Dedifferentiated amniotic fluid mesenchymal stem cell (primary cell): ENCODE results near the gene MYBPH.

Source experiments
- DNase-seq: peaks from one replicate; pipeline ENCODE4 v3.0.0-alpha.2; 2016; ENCODE audit errors: extremely low spot score

The MYBPH gene

DNA sequence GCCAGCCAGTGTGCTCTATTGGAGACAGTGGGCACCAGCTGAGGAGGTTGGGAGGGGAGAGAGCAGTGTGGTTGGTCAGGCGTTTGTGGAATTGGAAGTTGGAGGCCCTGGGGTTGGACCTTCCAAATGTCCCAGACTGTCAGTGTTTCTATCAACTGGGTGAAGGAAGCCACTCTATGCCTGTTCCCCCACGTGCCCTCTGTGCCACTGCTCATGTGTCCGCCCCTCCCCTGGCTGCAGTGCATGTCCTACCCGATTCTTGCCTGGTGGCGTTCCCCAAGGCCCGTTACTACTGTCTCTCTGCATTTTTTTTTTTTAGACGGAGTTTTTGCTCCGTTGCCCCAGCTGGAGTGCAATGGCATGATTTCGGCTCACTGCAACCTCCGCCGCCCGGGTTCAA is 27.0 kb downstream of the MYBPH start:
- no peak for DNase-seq

DNA sequence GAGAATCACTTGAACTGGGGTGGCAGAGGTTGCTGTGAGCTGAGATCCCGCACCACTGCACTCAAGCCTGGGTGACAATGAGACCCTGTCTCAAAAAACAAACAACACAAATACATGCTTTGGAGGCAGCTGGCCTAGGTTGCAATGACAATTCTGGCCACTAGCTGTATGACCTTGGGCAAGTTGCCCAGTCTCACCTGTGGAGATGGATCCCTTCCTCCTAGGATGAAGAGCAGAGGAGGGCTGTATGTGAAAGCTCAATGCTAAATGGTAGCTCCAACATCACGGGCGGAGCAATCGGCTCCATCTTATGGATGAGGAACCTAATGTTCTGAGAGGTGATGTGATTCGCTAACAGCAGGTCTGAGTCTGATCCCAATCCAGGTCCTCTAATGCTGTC is 27.5 kb downstream of the MYBPH start:
- DNase-seq: no peak

DNA sequence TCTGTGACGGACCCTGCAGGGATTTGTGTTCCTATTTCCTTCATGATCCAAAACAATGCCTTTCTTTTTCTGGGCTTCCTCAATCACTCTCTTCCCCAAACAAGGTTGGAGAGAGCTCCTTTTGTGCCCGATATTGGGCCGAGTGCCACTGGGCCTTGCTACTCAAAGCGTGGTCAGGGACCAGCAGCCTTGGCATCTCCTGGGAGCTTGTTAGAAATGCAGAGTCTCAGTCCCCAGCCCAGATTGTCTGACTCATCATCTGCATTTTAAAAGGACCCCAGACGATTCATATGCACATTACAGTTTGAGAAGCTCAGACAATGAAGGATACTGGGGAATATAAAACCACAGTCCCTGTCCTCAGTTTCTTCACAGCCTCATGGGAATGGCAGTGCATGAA is 28.2 kb downstream of the MYBPH start:
- DNase-seq: no peak

DNA sequence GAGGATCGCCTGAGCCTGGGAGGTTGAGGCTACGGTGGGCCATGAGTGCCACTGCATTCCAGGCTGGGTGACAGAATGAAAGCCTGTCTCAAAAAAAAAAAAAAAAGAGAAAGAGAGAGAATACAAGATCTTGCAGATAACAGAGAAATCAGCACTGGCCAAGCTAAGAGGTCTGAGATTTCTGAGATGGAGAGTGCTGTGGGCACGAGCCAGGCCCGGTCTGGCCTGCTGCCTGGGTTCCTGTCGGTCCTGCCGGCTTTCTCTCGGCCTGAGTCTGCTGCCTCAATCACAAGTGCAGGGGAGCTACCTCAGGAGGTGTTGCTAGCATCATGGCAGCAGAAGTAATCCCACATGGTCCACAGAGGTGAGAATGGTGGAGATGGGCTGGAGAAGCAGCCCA is 29.1 kb downstream of the MYBPH start:
- DNase-seq: no peak

DNA sequence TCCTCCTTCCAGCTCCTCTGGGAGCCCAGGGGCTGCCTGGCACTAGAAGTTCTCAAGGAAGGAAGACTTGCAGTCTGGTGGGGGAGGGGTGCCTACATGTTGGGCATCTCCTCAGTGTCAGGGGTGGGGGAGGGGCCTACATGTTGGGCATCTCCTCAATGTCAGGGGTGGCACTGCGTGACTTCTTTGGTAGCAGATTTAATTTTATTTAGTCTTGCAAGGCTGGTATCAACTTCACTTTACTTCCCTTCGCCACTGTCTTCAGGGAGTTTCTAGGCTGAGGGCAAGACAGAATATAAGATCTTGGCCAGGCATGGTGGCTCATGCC is 29.6 kb downstream of the MYBPH start:
- no peak for DNase-seq

DNA sequence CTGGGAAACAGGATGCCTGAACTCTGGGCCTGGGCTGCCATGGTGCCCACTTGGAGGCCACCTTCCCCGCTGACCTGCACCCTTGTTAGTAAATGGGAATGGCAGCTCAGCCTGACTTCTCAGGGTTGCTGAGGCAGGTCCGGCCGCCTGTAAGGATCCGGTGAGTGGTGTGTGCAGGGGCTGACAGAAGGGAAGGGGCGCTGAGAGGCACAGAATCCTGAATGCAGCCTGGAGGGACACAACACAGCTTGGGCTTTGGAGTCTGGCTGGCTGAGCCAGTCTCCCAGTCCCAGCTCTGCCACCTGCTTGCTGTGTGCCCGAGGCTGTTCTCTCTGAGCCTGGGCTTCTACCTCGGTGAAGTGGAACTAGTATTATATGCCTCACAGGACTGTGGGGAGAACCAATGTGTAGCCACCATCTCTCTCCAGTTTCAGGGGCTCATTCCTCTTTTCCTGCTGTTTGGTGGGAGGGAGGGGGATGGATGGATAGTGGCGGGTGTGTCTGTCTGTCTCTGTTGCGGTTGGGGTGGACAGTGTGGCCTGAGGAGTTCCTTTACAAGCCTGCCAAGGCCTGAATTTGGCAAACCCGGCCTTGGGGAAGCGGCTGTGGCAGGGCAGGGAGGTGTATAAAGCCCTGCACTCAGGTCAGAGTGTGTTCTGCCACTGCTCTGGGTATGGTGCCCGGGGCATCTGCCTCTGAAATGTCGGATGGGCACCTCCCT is 30.1 kb downstream of the MYBPH start:
- DNase-seq: no peak

DNA sequence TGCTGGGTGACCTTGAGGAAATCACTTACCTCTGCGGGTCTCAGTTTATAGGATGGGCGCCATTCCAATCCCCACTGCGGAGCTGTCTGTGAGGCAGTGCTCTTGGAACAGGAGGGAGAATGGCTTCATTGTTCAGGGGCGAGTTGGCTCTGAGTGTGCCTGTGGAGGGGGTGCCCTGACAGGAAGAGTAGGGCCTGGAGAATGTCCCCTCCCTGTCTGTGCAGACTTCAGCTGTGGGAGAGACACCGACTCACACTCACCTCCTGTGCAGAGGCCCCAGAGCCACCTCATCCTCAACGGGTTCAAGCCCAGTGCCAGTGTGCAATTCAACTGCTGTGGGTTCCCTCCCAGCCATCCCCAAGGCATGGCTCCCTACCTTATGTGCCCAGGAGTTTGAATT is 31.0 kb downstream of the MYBPH start:
- DNase-seq: no peak

DNA sequence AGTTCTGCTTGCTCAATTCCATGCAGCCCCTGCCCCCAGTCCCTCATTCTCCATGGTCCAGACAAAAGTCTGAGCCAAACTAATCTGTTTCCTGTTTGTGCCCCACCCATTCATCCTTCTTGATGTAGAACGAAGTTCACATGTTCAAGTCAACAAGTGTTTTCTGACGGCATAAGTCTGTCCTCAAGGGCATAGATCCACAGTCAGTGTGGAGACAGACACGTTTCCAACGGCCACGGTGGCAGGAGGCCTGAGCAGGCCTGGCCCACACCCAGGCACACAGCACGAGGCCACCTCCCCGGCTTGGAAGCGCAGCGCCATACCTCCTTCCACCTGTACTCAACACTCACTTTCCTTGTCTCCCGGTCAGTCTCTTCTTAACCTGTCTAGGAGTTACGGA is 32.0 kb downstream of the MYBPH start:
- no peak for DNase-seq

DNA sequence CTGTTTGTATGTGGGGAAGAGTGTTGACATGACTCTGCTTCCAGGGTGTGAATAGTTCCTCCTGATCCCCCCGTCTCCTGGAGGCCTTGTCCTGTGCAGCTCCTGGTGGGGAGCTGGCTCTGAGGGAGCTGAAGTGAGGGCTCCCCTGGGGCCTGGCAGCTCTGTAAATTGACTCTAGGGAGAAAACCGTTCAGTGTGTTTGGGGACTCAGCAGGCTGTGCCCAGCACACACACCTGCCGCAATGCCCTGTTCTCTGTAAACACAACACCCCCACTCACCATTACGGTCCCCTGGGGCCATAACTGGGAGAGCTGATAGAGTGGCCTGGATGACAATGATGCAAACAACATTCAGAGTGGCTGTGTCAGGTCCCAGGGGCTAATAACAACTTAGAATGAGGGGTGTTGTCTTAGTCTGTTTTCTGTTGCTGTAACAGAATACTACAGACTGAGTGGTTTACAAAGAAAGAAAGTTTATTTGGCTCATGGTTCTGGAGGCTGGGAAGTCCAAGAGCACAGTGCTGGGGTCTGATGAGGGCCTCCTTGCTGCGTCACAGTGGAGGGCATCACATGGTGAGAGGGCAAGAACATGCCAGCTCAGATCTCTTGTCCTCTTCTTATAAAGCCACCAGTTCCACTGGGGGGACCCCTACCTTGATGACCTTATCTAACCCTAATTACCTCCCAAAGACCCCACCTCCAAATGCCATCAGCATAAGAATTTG is 32.8 kb downstream of the MYBPH start:
- no peak for DNase-seq

DNA sequence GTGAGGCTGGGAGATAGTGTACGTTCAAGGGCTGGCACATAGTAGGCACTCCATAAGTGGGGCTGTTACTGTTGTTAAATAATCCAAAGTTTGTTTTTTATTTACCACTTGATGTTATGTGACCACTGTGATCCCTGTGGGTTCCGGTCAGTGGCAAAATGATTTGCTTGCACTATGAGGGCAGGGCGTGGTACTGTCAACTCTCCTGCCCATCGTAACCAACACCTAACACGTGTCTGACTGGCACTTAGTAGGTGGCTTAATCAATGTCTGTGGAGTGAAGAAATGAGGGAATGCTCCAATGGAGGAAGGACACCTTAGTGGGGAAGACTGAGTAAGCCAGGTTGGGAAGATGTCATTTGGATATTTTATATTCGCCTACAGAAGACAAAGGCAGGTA is 33.5 kb downstream of the MYBPH start:
- DNase-seq: no peak

DNA sequence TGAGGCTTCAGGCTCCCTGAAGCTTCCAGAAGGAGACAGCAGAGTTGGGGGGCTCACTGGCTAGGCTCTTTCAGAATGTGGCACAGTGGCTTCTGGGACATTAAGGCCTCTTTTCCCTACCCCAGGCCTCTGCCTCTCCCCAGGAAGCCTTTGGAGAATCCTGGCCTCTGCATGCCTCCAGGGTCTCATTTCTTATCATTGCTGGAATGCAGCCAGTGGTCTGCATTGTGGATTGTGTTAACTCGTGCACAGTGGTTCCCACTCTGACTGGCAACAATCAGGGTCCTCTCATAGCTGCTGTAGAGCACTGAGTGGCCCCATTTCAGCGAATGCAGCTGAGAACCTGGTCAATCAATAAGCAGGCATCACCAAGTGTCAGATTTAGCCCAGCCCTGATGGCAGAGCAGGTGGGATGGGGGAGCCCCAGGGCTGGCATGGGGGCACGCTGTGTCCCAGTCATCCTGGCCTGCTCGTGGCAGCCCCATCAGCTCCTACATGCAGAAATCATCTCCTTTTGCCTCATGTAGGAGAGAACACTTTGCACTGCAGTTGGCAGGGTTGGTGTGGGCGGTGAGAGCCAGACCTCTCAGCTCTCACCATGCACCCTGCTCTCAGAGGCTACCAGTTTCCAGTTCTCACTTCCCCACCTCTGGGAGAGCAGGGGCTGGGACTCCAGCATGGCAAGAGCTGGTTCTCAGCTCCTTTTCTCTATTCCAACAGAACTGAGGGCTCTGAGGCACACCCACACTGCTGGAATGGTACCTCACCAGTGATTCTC is 34.7 kb downstream of the MYBPH start:
- no peak for DNase-seq

DNA sequence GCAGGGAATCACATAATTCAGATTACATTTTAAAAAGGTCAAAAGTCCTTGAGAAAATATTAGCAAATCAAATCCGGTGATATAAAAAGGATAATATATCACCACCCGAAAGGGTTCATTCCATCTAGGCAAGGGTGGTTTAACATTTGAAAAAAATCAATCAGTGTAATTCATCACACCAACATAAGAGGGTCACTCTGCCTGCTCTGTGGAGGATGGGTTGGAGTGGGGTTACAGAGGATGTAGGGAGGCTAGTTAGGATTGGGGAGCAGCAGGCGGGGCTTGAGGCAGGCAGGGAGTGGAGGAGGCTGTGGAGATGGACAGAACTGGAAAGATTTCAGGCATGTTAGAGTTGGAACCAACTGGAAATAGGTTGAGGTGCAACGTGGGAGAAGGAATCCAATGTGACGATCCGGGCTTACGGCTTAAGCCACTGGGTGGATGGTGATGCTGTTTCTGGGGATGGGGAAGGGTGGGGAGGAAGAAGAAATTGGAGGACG is 35.6 kb downstream of the MYBPH start:
- DNase-seq: no peak

DNA sequence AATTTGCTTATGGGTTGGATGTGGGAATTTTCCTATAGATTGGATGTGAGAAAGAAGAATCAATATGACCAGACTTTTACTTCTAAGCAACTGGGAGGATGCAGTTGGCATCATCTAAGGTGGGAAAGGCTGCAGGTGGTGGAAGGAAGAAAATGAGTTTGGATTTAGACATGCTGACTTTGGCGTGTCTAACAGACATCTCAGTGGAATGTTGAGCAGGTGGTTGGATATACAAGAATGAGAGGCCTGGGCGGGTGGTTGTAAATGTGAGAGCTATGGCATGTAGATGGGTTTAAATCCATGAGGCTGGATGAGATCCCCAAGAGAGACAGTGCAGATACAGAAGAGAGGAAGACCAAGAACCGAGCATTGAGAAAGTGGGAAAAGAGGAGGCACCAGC is 37.6 kb downstream of the MYBPH start:
- DNase-seq: no peak

DNA sequence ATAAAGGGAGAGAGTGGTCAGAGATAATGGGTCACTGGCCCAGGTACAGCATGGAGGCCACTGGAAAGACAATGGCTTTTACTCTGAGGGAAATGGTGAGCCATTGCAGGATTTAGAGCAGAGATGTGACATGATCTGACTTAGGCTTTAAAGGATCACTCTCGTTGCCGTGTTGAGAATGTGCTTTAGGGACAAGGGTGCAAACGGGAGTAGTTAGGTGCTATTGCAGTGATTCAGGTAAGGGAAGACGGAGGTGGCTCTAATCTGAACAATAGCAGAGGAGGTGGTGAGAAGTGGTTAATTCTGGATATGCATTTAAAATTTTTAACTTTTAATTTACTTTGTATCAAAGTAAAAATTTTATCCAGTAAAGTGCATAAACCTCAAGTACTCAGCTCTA is 38.3 kb downstream of the MYBPH start:
- DNase-seq: no peak

DNA sequence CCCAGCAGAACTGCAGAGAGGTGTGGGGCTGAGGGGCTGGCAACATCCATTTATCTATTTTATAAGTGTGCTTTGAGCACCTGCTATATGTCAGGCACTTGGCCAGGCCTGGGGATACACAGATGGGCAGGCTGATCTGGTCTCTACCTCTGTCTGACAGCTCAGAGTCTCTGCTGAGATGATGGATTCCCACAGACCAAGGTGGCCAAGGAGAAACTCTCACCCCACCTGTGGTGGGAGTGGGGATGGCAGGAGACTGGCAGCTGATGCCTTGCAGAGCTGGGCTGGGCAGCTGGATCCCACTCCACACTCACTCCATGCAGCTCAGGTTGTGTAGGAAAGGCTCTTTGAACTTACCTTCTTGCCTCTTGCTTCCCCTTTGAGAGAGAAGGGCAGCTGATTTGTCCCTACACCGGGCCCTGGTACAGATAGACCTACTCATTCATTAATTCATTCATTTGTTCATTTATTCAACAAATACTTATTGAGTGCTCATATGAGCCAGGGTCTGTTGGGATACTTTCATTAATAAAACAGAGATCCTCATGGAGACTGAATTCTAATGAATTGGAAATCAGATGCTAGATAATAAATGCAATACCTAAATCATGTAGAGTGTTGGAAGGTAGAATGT is 39.1 kb downstream of the MYBPH start:
- no peak for DNase-seq

DNA sequence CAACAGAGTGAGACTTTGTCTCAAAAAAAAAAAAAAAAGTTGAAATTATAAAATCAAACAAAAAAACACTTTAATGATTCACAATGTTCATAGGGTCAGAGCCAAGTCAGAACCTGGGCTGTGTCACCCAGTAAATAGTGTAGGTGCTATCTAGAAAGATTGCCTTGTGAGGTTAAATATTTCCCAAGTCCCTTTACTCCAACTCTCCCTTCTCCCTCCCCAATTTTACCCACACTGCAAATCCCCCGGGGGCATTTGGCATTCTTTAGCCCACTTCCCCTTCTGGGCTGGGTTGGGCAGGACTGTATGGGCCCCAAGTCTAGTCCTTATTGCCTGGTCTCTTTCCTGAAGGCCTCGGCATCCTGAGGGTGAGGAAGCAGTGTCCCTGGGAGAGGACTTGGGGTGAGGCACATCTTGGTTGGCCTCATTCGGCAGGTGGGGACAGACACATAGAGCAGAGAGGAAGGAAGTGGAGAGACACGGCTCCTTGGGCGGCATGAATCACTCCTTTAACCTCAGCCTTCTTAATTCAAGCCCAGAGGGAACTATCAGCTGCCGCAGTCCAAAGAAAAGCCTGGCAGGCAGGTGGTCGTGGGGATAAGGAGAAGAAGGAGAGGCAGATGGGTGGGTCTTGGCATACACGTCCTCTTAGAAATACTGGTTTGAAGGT is 39.9 kb downstream of the MYBPH start:
- no peak for DNase-seq

DNA sequence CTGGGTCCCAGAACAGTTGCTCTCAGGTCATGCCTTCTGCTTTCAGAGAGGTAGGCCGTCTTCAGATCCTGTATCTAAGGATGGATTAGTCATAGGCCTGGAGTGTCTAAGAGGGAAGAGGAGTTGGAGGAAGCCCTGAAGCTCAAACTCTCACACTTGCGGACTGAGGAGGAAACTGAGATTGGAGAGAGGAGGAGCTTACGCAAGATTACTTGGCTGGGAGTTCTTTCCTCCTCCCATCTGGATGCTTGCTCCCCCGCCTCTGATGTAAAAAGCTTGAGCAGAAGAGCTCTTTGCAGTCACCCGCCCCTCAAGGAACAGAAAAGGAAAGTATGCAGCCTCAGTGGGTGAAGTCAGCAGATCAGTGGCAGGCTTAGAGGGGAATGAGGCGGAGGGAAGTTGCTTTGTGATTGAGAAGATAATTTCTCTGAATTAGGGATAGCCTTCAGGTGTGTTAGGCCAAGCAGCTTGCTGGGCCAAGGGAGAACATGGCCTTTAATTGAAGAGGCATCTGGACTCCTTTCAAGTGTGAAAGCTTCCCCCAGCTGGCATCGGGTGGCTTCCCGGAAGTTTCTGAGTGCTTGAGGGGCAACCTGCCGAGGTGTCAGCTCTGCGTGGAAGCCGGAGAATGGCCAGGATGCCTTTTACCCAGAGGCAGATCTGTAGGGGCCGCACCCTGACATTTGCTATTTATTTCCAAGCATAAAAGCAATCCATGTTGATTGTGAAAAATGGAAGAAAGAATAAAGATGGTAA is 41.5 kb downstream of the MYBPH start:
- DNase-seq: no peak

DNA sequence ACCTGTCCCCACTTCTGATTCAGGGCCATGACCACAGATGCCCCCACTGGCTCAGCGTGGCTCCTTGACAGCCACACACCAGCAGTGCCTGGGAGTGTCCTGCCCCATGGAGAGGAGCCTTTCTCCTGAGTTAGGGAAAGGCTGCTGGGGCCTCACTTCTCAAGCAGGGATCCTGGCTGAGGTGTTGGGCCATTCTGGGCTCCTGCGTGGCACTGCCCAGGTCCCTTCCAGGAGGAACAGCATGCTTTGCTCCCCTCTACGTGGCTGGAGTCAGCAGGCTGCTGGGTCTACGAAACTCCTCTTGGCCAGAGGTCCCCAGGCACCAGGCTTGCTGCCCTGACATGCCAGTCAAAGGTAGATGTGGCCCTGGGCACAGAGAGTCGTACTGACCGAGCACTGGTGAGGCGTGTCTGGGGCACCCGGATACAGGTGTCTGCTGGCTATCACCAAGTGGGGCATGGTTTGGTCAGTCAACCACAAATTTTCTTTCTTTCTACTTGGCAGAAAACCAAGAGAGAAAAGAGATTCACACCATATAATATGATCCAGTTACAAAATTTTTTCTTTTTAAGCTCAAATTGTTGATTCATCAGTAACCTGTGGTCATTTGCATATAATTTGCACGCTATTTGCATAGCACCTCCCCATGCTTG is 44.0 kb downstream of the MYBPH start:
- no peak for DNase-seq

DNA sequence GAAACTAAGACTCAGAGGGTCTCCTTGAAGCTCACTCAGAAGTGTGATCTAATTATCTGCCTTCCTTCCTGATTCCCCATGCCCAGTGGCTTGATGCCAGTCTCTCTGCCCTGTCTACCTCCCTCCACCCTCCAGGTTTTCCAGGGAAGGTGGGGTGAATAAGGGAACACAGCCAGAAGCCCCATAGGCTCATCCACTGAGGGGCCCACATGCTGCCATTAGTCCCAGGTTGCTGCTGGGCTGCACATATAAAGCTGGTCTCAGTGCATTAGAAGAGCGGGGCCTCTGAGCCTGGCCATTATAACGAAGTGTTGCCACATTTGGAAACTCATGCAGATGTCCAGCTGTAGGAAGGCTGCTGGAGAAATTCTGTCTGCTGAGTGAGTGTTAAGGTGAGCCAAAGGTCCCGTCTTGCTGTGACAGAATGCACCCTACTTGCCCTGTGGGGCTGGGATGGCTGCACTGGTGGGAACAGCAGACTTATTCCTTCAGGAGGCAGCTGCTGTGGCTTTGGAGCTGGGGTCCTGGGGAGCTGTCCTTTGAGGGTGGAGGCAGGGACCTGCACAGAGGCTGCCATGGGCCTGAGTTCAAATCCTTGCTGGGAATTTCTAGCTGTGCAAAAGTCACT is 45.2 kb downstream of the MYBPH start:
- DNase-seq: no peak
